Islet of Langerhans (tissue), 1 donor: Measurements from ENCODE around the gene GRM3.
"Not testable (repeated sequence)": the region's sequence is repeated elsewhere in the genome, so short reads cannot be mapped to it uniquely, and the experiment has no call there.

Experiments used
- FAIRE-seq: peaks from one replicate; lab custom pipeline; 2011; peaks lifted over from hg19 to GRCh38; lab: Jason Lieb, UNC

Gene GRM3

GRCh38 chr7:86643561-86644281, at the start of gene GRM3:
TSS of gene GRM3 (plus strand) at chr7:86643909. CDS start at chr7:86765146, 121,237 bp downstream.
- no peak for FAIRE-seq

- no peak for FAIRE-seq
Measured at GRCh38 chr7:86598311-86598710, 45.4 kb upstream of the GRM3 start.

- FAIRE-seq: no peak
Measured at GRCh38 chr7:86598721-86599120, 45.0 kb upstream of the GRM3 start.

DNA sequence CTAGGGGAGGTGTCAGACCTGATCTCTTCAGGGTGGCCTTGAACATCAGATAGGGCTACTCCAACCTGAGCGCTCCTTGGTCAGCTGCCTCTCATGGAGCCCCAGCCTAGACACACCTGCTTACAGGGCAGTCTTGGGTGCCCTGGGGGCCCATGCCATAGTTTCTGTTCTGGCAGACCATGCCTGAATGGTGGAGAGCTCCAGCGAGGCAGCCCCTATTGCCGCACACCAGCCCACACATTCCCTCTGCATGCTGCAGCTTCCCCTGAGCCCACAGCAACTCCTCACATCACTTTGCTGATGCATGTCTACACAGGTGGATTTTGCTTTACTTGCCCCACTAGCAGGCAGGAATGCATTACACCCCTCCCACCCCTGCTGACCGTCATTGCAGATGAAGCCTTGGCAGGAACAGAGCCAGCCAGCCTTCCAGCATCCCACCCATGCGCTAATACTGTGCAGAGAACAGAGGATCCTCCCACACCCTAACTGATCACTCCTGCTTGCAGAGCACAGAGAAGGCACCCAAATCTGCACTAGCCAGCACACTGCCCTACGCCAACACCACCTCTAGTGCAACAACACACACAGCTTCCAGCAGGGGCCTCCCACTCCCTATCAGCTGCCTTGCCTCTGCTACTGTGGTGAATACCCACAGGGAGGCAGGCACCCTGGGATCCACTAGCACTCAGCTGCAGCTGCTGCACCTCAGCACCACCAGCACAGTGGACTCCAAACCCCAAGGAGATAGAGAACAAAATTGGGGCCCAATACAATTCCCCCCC, 43.0 kb upstream of the GRM3 start:
- no peak for FAIRE-seq

GRCh38 chr7:86615711-86616110, 28.0 kb upstream of the GRM3 start:
- FAIRE-seq: not testable (repeated sequence)

DNA sequence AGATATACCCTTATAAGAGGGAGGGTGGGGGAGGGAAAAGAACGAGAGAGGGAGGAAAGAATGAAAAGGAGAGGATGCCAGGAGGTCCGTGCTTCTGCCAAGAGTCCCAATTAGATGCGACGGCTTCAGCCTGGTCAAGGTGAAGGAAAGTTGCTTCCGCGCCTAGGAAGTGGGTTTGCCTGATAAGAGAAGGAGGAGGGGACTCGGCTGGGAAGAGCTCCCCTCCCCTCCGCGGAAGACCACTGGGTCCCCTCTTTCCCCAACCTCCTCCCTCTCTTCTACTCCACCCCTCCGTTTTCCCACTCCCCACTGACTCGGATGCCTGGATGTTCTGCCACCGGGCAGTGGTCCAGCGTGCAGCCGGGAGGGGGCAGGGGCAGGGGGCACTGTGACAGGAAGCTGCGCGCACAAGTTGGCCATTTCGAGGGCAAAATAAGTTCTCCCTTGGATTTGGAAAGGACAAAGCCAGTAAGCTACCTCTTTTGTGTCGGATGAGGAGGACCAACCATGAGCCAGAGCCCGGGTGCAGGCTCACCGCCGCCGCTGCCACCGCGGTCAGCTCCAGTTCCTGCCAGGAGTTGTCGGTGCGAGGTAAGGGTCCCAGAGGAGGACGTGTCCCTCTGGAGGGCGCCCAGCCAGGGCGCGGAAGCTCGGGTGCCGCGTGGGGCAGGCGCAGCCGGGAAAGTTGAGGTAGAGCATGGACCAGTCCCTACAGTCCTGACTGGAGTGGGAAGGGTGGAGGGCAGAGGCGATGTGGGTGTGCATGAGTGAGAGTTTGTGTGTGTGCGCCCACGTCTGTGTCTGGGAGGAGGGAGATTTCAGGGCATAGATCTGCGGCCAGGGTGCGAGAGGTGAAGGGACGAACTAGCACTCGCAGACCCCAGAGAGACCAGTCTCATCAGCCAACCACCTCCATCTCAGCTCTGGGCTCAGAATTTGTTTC, 844 bp downstream of the GRM3 start:
- no peak for FAIRE-seq

GRCh38 chr7:86645225-86645608, 1.5 kb downstream of the GRM3 start:
- FAIRE-seq: no peak

DNA sequence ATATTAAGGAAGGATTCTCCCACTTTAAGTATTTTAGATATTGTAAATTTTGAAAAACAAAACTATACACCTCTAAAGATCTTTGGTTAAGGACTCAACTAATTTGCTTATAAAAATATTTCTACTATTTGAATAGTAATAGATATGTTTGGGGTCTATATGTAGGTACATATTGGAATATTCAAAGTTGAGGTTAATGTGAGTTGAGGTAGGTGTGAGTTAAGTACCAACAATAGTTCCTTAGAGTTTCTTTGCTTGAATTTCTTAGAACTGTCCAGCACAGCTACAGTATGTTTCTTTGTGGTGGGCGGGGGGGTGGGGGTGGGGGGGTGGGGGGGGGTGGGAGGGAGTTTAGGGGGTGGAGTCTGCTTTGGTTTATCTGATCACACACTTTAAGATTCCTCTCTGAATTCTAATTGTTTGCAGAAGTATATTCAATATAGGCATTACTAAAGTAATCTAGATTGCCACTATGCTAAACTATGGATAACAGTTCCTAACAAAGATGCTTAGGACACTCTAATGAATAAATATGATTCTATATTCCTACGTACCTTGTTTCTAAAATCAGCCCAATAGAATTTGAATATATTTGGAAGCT, 2.1 kb downstream of the GRM3 start:
- no peak for FAIRE-seq

- no peak for FAIRE-seq
Measured at GRCh38 chr7:86647385-86648094, 3.8 kb downstream of the GRM3 start.

DNA sequence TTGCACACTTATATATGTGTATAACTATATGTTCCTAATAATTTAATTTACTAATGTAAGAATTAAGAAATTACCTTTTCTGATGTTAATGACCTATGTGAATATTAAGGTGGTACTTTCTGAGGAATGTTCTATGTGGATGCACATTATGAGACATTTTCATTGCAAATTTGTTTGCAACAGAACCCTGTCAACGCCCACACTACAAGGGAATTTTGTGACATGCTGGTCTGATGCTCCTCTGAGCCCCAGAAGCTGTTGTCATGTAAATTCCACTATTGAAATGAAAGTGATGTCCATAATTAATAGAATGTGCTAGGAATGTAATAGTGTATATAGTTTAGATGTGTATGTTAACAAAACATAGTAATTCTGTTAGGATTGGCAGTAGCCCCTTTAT, 4.5 kb downstream of the GRM3 start:
- FAIRE-seq: no peak

GRCh38 chr7:86653919-86654659, 10.4 kb downstream of the GRM3 start:
- no peak for FAIRE-seq

DNA sequence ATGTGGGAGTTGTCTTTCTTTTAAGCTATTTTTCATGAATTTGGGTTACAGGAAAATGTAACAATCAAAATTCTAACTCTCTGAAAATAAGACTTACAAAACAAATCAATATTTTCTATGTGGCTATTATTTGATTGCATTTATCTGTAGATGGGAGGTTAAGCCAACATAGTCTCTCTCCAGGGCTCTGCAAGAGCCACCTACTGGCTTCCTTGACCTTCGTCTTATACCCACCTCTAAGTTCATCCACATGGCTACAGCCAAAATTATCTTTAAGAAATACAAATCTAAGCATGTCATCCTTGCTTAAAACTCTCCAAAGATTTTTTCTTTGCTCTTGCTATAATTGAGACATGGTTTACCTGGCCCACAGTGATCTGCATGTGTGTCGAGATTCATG, 14.2 kb downstream of the GRM3 start:
- no peak for FAIRE-seq

- FAIRE-seq: no peak
Measured at GRCh38 chr7:86660950-86661462, 17.3 kb downstream of the GRM3 start.

DNA sequence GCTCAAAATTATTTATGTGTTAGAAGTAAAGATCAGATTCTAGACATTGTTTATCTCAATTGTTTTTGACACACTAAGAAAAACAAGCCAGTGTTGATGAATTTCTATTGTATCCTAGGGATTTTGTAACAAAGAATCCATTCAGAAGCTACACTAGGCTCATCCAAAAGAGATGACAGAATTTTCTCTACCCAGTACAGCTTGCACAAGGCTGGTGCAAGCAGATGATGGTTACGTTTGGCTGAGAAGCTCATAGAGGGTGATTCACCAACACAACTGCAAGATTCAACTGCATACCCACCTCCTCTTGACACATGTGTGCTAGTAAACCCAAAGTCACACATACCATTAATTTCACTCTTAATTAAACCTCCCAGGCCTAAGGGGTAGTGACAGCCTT, 20.8 kb downstream of the GRM3 start:
- no peak for FAIRE-seq

GRCh38 chr7:86664991-86665390, 21.3 kb downstream of the GRM3 start:
- no peak for FAIRE-seq

- no peak for FAIRE-seq
Measured at GRCh38 chr7:86665669-86666068, 22.0 kb downstream of the GRM3 start.

- no peak for FAIRE-seq
Measured at GRCh38 chr7:86667732-86668131, 24.0 kb downstream of the GRM3 start.

DNA sequence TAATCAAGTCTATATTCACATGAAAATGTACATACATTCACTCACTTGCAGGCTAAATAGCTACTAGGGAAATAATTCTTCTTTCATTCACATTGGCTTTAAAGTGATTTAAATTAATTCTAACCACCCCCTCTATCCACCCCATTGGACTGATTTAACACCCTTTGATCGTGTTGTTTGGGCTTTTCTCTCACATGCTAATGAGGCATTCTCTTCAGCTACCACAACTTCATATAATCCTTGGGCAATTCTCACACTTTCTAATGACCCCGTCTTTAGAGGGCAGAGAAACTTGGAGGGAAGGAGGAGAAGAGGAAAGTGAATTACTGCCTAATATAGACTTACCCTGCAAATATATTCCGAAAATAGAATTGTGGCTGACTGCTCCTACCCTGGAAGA, 24.6 kb downstream of the GRM3 start:
- no peak for FAIRE-seq

- peak; percentile 9 for FAIRE-seq
Measured at GRCh38 chr7:86687831-86688230, 44.1 kb downstream of the GRM3 start.

GRCh38 chr7:86689363-86689762, 45.7 kb downstream of the GRM3 start:
- FAIRE-seq: no peak

GRCh38 chr7:86692755-86693154, 49.0 kb downstream of the GRM3 start:
- FAIRE-seq: no peak
